ENCODE data around the gene ACSL3. TPM values are rescaled to one million over a fixed set of nuclear protein-coding genes. Genes with fewer than 3 reads are reported as not detected.

The ACSL3 gene
- total and polyA plus RNA-seq, 12 donors = 11.0 to 130 (median 70.6) TPM

GRCh38 chr2:222949690-222950323 is 89.0 kb downstream of the ACSL3 start:
- Histone ChIP-seq H3K27me3 (no peaks in the 10 kb centered on the region), H3K4me1 (replicated peaks in 1 of 2) (no peaks in the 10 kb centered on the region), H3K4me3 (no peak overlapping the region), H3K9me3 (replicated peaks in 1 of 3) (no peaks in the 10 kb centered on the region), H3K27ac (no peak overlapping the region), H3K36me3 (replicated peaks in 1 of 2) (no peaks in the 10 kb centered on the region)
- WGBS, 4 donors = 97 to 98% (median 98%) methylated on average over 3 of the region's 3 CpGs
- TF ChIP-seq CTCF (IDR thresholded peaks at IDR 0.05) (no peak), POLR2A (IDR thresholded peaks at IDR 0.05) (no peak)
- no peak for DNase-seq
- intact Hi-C loops (cut with DNase I) = no loop called here

DNA sequence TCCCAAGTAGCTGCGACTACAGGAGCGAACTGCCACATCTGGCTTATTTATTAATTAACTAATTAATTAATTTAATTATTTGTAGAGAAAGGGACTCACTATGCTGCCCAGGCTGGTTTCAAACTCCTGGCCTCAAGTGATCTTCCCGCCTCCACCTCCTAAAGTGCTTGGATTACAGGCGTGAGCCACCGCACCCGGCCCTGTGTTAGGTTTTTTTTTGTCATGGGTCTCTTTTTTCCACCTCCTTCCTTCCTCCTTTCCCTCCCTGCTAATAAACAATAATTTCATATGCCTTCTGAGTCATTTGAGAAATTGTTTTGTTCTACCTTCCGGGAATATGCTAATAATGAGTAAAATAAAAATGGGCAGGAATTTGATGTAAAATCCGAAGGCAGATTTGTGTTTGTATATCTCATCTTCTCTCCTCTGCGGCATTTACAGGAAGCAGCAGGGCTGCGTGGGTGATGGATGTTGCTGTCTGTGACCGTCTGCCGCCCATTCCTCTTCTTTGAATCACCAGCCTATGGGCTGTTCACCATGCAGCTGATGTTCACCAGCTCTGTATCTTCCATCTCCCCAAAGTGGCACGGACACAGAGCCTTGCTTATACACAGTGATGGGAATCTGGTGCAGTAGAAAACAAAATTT is 89.9 kb downstream of the ACSL3 start:
- Histone ChIP-seq H3K27ac (no peak overlapping the region), H3K36me3 (replicated peaks in 1 of 2) (no peaks in the 10 kb centered on the region), H3K4me3 (no peak overlapping the region), H3K27me3 (no peaks in the 10 kb centered on the region), H3K4me1 (replicated peaks in 1 of 2) (no peaks in the 10 kb centered on the region), H3K9me3 (replicated peaks in 1 of 3) (no peaks in the 10 kb centered on the region)
- TF ChIP-seq CTCF (IDR thresholded peaks at IDR 0.05) (no peak), POLR2A (IDR thresholded peaks at IDR 0.05) (no peak)
- WGBS, 4 donors = 51 to 57% (median 53%) methylated on average over 13 of the region's 13 CpGs
- intact Hi-C loops (cut with DNase I) = no loop called here
- DNase-seq = no peak

DNA sequence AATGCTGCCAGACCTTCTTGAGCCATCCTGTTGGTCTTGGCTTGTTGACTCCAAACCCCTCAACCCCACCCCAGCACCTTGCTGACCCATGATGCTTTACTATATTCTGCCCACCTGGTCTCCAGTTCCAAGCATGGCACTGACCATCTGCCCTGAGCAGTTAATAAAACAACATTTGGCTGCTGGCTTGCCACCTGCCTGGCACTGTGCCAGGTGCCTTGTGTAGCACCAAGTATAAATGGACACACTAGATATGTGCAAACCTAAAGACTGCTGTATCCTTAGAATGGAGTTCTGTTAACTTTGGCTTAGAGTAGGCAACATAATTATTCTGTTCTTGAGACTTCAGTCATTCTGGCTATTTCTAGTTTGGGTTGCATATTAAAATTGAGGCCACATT is 91.4 kb downstream of the ACSL3 start:
- no peak for DNase-seq
- intact Hi-C loops (cut with DNase I) = no loop called here
- no peaks in the 10 kb centered on the region for H3K36me3 ChIP-seq (replicated peaks in 1 of 2)
- TF ChIP-seq POLR2A (IDR thresholded peaks at IDR 0.05) (no peak), CTCF (IDR thresholded peaks at IDR 0.05) (no peak)
- no peaks in the 10 kb centered on the region for H3K4me1 ChIP-seq (replicated peaks in 1 of 2)
- no peak overlapping the region for H3K27ac ChIP-seq
- H3K9me3 ChIP-seq (replicated peaks in 1 of 3) = no peaks in the 10 kb centered on the region
- H3K4me3 ChIP-seq = no peak overlapping the region
- H3K27me3 ChIP-seq = no peaks in the 10 kb centered on the region

DNA sequence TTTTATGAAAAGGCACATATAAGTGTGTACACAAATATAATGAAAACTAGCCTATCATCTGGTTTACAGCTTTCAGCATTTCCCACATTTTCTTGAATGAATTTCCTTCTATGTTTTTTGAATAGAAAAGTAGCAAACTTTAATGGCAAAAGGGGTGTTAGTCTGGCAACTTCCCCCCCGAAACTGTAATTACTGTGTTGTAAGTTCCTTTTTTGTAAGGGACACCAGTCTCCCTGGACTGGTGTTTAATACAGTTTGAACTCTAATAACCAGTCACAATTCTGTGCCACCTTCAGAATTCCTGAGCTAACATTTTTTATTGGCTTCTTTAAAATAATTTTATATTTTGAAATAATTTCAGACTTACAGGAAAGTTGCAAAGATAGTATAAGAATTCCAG is 94.2 kb downstream of the ACSL3 start:
- Histone ChIP-seq H3K27me3 (no peaks in the 10 kb centered on the region), H3K27ac (no peak overlapping the region), H3K4me3 (no peak overlapping the region), H3K36me3 (replicated peaks in 1 of 2) (no peaks in the 10 kb centered on the region), H3K9me3 (replicated peaks in 1 of 3) (no peaks in the 10 kb centered on the region), H3K4me1 (replicated peaks in 1 of 2) (no peaks in the 10 kb centered on the region)
- no peak for DNase-seq
- 46 to 69% (median 57%) methylated on average over 1 of the region's 1 CpG for WGBS, 4 donors
- no peak for TF ChIP-seq CTCF (IDR thresholded peaks at IDR 0.05)
- TF ChIP-seq POLR2A (IDR thresholded peaks at IDR 0.05) = no peak
- intact Hi-C loops (cut with DNase I) = no loop called here
